Gastroesophageal sphincter (tissue), 3 donors: Measurements from ENCODE around the gene FSHR.

Experiments
- EP300 ChIP-seq: sonication (generic); formaldehyde crosslinking; IDR thresholded peaks from one replicate; pipeline ENCODE4 v1.6.1; 2017; ENCODE audit warnings: antibody characterized with exemption, mild to moderate bottlenecking
- POLR2A ChIP-seq, 2 donors: fragments of 450-650 bp; IDR thresholded peaks; one replicate each; pipeline ENCODE4 v1.6.1; 2017; ENCODE audit warnings: antibody characterized with exemption in 2 of 2, mild to moderate bottlenecking in 2 of 2, moderate library complexity in 1 of 2
- POLR2AphosphoS5 ChIP-seq: sonication (generic); formaldehyde crosslinking; IDR thresholded peaks from one replicate; pipeline ENCODE4 v1.6.1; 2017; ENCODE audit warnings: antibody characterized with exemption
- TF ChIP-seq, protein P1 (sequence below), 4 experiments: fragments of 200-600 bp in 2 of 4; fragments of 450-650 bp in 2 of 4; sonication (generic) in 1 of 4; IDR thresholded peaks; one replicate each; pipeline ENCODE4 v1.5.1; 2017 to 2019; ENCODE audit warnings: antibody characterized with exemption in 4 of 4, mild to moderate bottlenecking in 2 of 4, moderate library complexity in 2 of 4

GRCh38 chr2:49028101-49028500 lies 126.2 kb downstream of the FSHR start:
- TF ChIP-seq, protein P1, sequence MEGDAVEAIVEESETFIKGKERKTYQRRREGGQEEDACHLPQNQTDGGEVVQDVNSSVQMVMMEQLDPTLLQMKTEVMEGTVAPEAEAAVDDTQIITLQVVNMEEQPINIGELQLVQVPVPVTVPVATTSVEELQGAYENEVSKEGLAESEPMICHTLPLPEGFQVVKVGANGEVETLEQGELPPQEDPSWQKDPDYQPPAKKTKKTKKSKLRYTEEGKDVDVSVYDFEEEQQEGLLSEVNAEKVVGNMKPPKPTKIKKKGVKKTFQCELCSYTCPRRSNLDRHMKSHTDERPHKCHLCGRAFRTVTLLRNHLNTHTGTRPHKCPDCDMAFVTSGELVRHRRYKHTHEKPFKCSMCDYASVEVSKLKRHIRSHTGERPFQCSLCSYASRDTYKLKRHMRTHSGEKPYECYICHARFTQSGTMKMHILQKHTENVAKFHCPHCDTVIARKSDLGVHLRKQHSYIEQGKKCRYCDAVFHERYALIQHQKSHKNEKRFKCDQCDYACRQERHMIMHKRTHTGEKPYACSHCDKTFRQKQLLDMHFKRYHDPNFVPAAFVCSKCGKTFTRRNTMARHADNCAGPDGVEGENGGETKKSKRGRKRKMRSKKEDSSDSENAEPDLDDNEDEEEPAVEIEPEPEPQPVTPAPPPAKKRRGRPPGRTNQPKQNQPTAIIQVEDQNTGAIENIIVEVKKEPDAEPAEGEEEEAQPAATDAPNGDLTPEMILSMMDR (IDR thresholded peaks at IDR 0.05), result no peak
- no peak for TF ChIP-seq POLR2A (IDR thresholded peaks at IDR 0.05)
- TF ChIP-seq EP300, result no peak
- TF ChIP-seq POLR2AphosphoS5, result no peak
